ENCODE results near the gene MAD1L1. TPM values are rescaled to one million over a fixed set of nuclear protein-coding genes. Genes with fewer than 3 reads are reported as not detected.
"Not testable (repeated sequence)": the region's sequence is repeated elsewhere in the genome, so short reads cannot be mapped to it uniquely, and the experiment has no call there.

MAD1L1 gene
- total RNA-seq, 2 experiments from 2014 or later: 58.3 to 65.3 TPM

GRCh38 chr7:1818575-1819258, 414.0 kb downstream of the MAD1L1 start:
- no peaks in the 10 kb centered on the region for H4K20me1 ChIP-seq (ENCODE audit: insufficient read depth, low read length)

DNA sequence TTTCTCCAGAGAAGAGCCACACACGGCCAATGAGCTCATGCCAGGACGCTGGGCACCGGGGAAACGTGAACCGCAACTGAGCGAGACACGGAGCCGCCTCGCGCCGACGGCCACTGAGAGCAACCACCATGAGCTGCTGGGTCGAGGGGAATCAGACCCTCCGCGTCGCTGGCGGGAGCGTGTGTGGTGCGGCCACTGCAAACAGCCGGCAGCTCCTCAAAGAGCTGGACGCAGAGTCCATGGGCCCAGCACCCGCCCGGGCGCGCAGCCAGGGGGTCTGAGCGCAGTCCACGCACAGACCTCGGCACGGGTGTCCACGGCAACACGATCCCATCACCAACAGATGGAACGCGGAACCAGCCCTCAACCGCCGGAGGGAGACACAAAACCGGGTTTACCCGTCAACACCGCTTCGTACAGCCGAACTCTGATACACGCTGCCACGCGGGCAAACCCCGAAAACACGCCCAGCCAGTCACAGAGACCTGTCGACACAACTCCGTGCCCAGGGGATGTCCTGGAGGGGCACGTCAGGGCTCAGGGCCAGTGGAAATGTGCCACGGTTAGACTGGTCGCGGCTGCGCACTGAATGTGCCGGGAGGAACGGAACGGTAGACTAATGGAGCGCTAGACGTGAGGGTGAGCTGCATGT, 415.6 kb downstream of the MAD1L1 start:
- Histone ChIP-seq H3K4me1 (ENCODE audit: insufficient read depth, low read length, poor library complexity, severe bottlenecking) (no peaks in the 10 kb centered on the region), H4K20me1 (ENCODE audit: insufficient read depth, low read length) (no peaks in the 10 kb centered on the region), H3K9me3 (ENCODE audit: low read length) (no peaks in the 10 kb centered on the region), H3K79me2 (ENCODE audit: insufficient read depth, low read depth, low read length) (no peaks in the 10 kb centered on the region), H3K4me2 (ENCODE audit: low read length) (no peak overlapping the region), H3K36me3 (ENCODE audit: insufficient read depth, low read length) (no peaks in the 10 kb centered on the region), H3K9me2 (ENCODE audit: insufficient read depth, low read length) (no peaks in the 10 kb centered on the region), H3K4me3 (ENCODE audit: low read depth, low read length, poor library complexity, severe bottlenecking) (no peak overlapping the region), H3K27ac (ENCODE audit: low read depth, low read length, poor library complexity, severe bottlenecking) (no peak overlapping the region), H2AFZ (ENCODE audit: low read length) (no peak overlapping the region)
- CTCF ChIA-PET (ENCODE audit: unreplicated experiment): no interaction called here
- intact Hi-C loops (cut with micrococcal nuclease; ENCODE audit: unreplicated experiment): no loop called here
- POLR2A ChIA-PET: no interaction called here
- TF ChIP-seq, protein P1, sequence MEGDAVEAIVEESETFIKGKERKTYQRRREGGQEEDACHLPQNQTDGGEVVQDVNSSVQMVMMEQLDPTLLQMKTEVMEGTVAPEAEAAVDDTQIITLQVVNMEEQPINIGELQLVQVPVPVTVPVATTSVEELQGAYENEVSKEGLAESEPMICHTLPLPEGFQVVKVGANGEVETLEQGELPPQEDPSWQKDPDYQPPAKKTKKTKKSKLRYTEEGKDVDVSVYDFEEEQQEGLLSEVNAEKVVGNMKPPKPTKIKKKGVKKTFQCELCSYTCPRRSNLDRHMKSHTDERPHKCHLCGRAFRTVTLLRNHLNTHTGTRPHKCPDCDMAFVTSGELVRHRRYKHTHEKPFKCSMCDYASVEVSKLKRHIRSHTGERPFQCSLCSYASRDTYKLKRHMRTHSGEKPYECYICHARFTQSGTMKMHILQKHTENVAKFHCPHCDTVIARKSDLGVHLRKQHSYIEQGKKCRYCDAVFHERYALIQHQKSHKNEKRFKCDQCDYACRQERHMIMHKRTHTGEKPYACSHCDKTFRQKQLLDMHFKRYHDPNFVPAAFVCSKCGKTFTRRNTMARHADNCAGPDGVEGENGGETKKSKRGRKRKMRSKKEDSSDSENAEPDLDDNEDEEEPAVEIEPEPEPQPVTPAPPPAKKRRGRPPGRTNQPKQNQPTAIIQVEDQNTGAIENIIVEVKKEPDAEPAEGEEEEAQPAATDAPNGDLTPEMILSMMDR (conservative IDR thresholded peaks at IDR 0.05; ENCODE audit: low read length): no peak
- TF ChIP-seq EZH2phosphoT487 (IDR thresholded peaks at IDR 0.05; ENCODE audit: borderline replicate concordance, low read depth, low read length): no peak
- no peak for DNase-seq (ENCODE audit: low spot score)
- BruUV-seq (replicated peaks): no TSS peak

More at GRCh38 chr7:1818575-1819258, 414.0 kb downstream of the MAD1L1 start:
- Histone ChIP-seq H3K9me3 (ENCODE audit: low read length) (no peaks in the 10 kb centered on the region), H3K9me2 (ENCODE audit: insufficient read depth, low read length) (no peaks in the 10 kb centered on the region), H3K4me2 (ENCODE audit: low read length) (no peak overlapping the region), H2AFZ (ENCODE audit: low read length) (no peak overlapping the region), H3K79me2 (ENCODE audit: insufficient read depth, low read depth, low read length) (no peaks in the 10 kb centered on the region), H3K4me1 (ENCODE audit: insufficient read depth, low read length, poor library complexity, severe bottlenecking) (no peaks in the 10 kb centered on the region), H3K36me3 (ENCODE audit: insufficient read depth, low read length) (no peaks in the 10 kb centered on the region), H3K4me3 (ENCODE audit: low read depth, low read length, poor library complexity, severe bottlenecking) (no peak overlapping the region), H3K27ac (ENCODE audit: low read depth, low read length, poor library complexity, severe bottlenecking) (no peak overlapping the region)
- TF ChIP-seq EZH2phosphoT487 (IDR thresholded peaks at IDR 0.05; ENCODE audit: borderline replicate concordance, low read depth, low read length): no peak
- TF ChIP-seq, protein P1 (conservative IDR thresholded peaks at IDR 0.05; ENCODE audit: low read length): no peak
- ChIA-PET CTCF (ENCODE audit: unreplicated experiment) (no interaction called here), POLR2A (no interaction called here)
- no TSS peak for BruUV-seq (replicated peaks)
- intact Hi-C loops (cut with micrococcal nuclease; ENCODE audit: unreplicated experiment): no loop called here
- no peak for DNase-seq (ENCODE audit: low spot score)

GRCh38 chr7:1816451-1816850, 416.3 kb downstream of the MAD1L1 start:
- H3K79me2 ChIP-seq (ENCODE audit: insufficient read depth, low read depth, low read length); H3K9me2 ChIP-seq (ENCODE audit: insufficient read depth, low read length); H3K4me2 ChIP-seq (ENCODE audit: low read length); CTCF ChIA-PET (ENCODE audit: unreplicated experiment); BruUV-seq (replicated peaks); H3K4me1 ChIP-seq (ENCODE audit: insufficient read depth, low read length, poor library complexity, severe bottlenecking); H3K9me3 ChIP-seq (ENCODE audit: low read length); H3K4me3 ChIP-seq (ENCODE audit: low read depth, low read length, poor library complexity, severe bottlenecking); POLR2A ChIA-PET; H2AFZ ChIP-seq (ENCODE audit: low read length); H3K27ac ChIP-seq (ENCODE audit: low read depth, low read length, poor library complexity, severe bottlenecking); H4K20me1 ChIP-seq (ENCODE audit: insufficient read depth, low read length); DNase-seq (ENCODE audit: low spot score); intact Hi-C loops (cut with micrococcal nuclease; ENCODE audit: unreplicated experiment); H3K36me3 ChIP-seq (ENCODE audit: insufficient read depth, low read length): not testable (repeated sequence)

DNA sequence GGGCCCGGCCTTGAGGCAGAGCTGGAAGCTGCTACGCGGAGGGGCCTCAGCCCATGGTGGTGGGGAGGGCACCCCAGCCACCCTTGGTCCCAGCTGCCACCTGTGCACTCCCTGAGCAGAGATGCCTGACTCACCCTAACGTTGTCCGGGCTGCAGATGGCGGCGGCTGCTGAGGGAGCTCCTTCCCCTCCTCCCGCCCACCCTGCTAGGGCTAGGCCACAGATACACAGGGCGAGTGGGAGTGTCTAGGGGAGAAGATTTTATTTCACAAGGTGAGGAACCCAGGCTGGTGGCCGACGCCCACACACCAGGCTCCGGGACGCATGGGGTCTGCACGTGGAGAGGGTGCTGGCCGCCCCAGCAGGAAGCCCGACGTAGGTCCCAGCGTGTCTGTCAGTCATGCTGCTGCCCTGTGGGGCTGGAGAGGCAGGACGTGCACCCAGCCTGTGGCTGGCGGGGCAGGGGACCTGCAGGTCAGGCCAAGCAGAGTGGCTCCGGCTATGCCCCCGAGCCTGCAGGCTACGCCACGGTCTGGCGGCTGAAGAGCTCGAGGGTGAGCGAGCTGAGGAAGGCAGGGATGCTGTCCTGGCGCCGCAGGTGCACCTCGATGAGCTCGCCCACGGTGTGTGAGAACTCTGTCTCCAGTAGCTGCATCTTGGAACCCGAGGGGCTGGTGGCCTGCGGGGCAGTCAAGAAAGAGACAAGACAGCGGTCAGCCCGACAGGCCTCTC, 417.0 kb downstream of the MAD1L1 start:
- intact Hi-C loops (cut with micrococcal nuclease; ENCODE audit: unreplicated experiment); H3K4me3 ChIP-seq (ENCODE audit: low read depth, low read length, poor library complexity, severe bottlenecking); H3K4me2 ChIP-seq (ENCODE audit: low read length); H2AFZ ChIP-seq (ENCODE audit: low read length); DNase-seq (ENCODE audit: low spot score); H3K9me3 ChIP-seq (ENCODE audit: low read length); BruUV-seq (replicated peaks); H4K20me1 ChIP-seq (ENCODE audit: insufficient read depth, low read length); H3K27ac ChIP-seq (ENCODE audit: low read depth, low read length, poor library complexity, severe bottlenecking); H3K9me2 ChIP-seq (ENCODE audit: insufficient read depth, low read length); POLR2A ChIA-PET; H3K79me2 ChIP-seq (ENCODE audit: insufficient read depth, low read depth, low read length); H3K4me1 ChIP-seq (ENCODE audit: insufficient read depth, low read length, poor library complexity, severe bottlenecking); CTCF ChIA-PET (ENCODE audit: unreplicated experiment); H3K36me3 ChIP-seq (ENCODE audit: insufficient read depth, low read length): not testable (repeated sequence)

All from OCI-LY7 (cell line).